Measurements from ENCODE around the gene GALNT14. TPM values are rescaled to one million over a fixed set of nuclear protein-coding genes. Genes with fewer than 3 reads are reported as not detected.

Gene GALNT14
- total and polyA plus RNA-seq, 5 experiments from 2014 or later, result 0.36 TPM; not detected in 4

- no peak overlapping the region for H3K27ac Mint-ChIP-seq
- H3K4me3 Mint-ChIP-seq, result no peak overlapping the region
- H3K27me3 Mint-ChIP-seq, result peaks cover 5 to 37% (median 13%) of the 10 kb centered on the region in 5 donors
- POLR2A ChIA-PET, result no interaction called here
- H3K4me1 Mint-ChIP-seq, result peaks cover 0 to 2% (median 0%) of the 10 kb centered on the region in 4 donors
- H3K36me3 Mint-ChIP-seq, result no peaks in the 10 kb centered on the region
- ATAC-seq, result no peak
- peaks cover 0 to 2% (median 0%) of the 10 kb centered on the region in 9 donors for H3K9me3 Mint-ChIP-seq
- no peak for DNase-seq
Observed at GRCh38 chr2:31101701-31102100, 36.5 kb downstream of the GALNT14 start.

- no peak overlapping the region for H3K27ac Mint-ChIP-seq
- H3K27me3 Mint-ChIP-seq, result peaks cover 1 to 12% (median 6%) of the 10 kb centered on the region in 5 donors
- POLR2A ChIA-PET, result no interaction called here
- H3K4me1 Mint-ChIP-seq, result peaks cover 0 to 2% (median 0%) of the 10 kb centered on the region in 4 donors
- no peak for ATAC-seq
- no peaks in the 10 kb centered on the region for H3K9me3 Mint-ChIP-seq
- H3K4me3 Mint-ChIP-seq, result no peak overlapping the region
- H3K36me3 Mint-ChIP-seq, result no peaks in the 10 kb centered on the region
- no peak for DNase-seq
Observed at GRCh38 chr2:31097962-31098613, 40.2 kb downstream of the GALNT14 start.

GRCh38 chr2:31090188-31090587 is 48.1 kb downstream of the GALNT14 start:
- H3K4me1 Mint-ChIP-seq, result no peaks in the 10 kb centered on the region
- no peaks in the 10 kb centered on the region for H3K9me3 Mint-ChIP-seq
- no peak for ATAC-seq
- peaks cover 1 to 19% (median 7%) of the 10 kb centered on the region in 5 donors for H3K27me3 Mint-ChIP-seq
- POLR2A ChIA-PET, result no interaction called here
- H3K27ac Mint-ChIP-seq, result no peak overlapping the region
- DNase-seq, result no peak
- H3K36me3 Mint-ChIP-seq, result no peaks in the 10 kb centered on the region
- H3K4me3 Mint-ChIP-seq, result no peak overlapping the region

- POLR2A ChIA-PET, result no interaction called here
- Mint-ChIP-seq H3K4me1 (no peaks in the 10 kb centered on the region), H3K9me3 (no peaks in the 10 kb centered on the region), H3K27me3 (peaks cover 1 to 17% (median 7%) of the 10 kb centered on the region in 5 donors), H3K36me3 (no peaks in the 10 kb centered on the region), H3K27ac (no peak overlapping the region), H3K4me3 (no peak overlapping the region)
- DNase-seq, result no peak
- ATAC-seq, result no peak
Observed at GRCh38 chr2:31089645-31090044, 48.6 kb downstream of the GALNT14 start.

GRCh38 chr2:31088504-31089195 is 49.6 kb downstream of the GALNT14 start:
- POLR2A ChIA-PET, result no interaction called here
- H3K4me3 Mint-ChIP-seq, result no peak overlapping the region
- H3K27me3 Mint-ChIP-seq, result peaks cover 0 to 10% (median 2%) of the 10 kb centered on the region in 5 donors
- no peaks in the 10 kb centered on the region for H3K9me3 Mint-ChIP-seq
- no peaks in the 10 kb centered on the region for H3K4me1 Mint-ChIP-seq
- no peaks in the 10 kb centered on the region for H3K36me3 Mint-ChIP-seq
- DNase-seq, result no peak
- no peak overlapping the region for H3K27ac Mint-ChIP-seq
- no peak for ATAC-seq

- Mint-ChIP-seq H3K27ac (peak overlapping the region in 1 of 10 donors; percentile 45), H3K9me3 (no peaks in the 10 kb centered on the region), H3K27me3 (peaks cover 0 to 10% (median 4%) of the 10 kb centered on the region in 5 donors), H3K4me3 (no peak overlapping the region), H3K4me1 (no peaks in the 10 kb centered on the region), H3K36me3 (no peaks in the 10 kb centered on the region)
- ATAC-seq (no peak), DNase-seq (no peak)
- POLR2A ChIA-PET, result no interaction called here
Observed at GRCh38 chr2:31087491-31087890, 50.7 kb downstream of the GALNT14 start.

GRCh38 chr2:31086590-31086989 is 51.6 kb downstream of the GALNT14 start:
- POLR2A ChIA-PET, result no interaction called here
- H3K9me3 Mint-ChIP-seq, result no peaks in the 10 kb centered on the region
- H3K4me1 Mint-ChIP-seq, result no peaks in the 10 kb centered on the region
- ATAC-seq (no peak), DNase-seq (no peak)
- H3K4me3 Mint-ChIP-seq, result no peak overlapping the region
- H3K36me3 Mint-ChIP-seq, result no peaks in the 10 kb centered on the region
- no peak overlapping the region for H3K27ac Mint-ChIP-seq
- H3K27me3 Mint-ChIP-seq, result peaks cover 0 to 10% (median 4%) of the 10 kb centered on the region in 5 donors

GRCh38 chr2:31083234-31083993 is 54.8 kb downstream of the GALNT14 start:
- peaks cover 0 to 10% (median 4%) of the 10 kb centered on the region in 5 donors for H3K27me3 Mint-ChIP-seq
- H3K9me3 Mint-ChIP-seq, result no peaks in the 10 kb centered on the region
- H3K4me1 Mint-ChIP-seq, result no peaks in the 10 kb centered on the region
- ATAC-seq (no peak), DNase-seq (no peak)
- H3K27ac Mint-ChIP-seq, result no peak overlapping the region
- H3K36me3 Mint-ChIP-seq, result no peaks in the 10 kb centered on the region
- POLR2A ChIA-PET, result no interaction called here
- no peak overlapping the region for H3K4me3 Mint-ChIP-seq

- Mint-ChIP-seq H3K27ac (no peak overlapping the region), H3K4me3 (no peak overlapping the region), H3K36me3 (no peaks in the 10 kb centered on the region), H3K9me3 (no peaks in the 10 kb centered on the region), H3K27me3 (peaks cover 0 to 11% (median 2%) of the 10 kb centered on the region in 5 donors), H3K4me1 (no peaks in the 10 kb centered on the region)
- DNase-seq, result no peak
- no peak for ATAC-seq
- POLR2A ChIA-PET, result no interaction called here
Observed at GRCh38 chr2:31082002-31082401, 56.2 kb downstream of the GALNT14 start.

GRCh38 chr2:31081492-31081891 is 56.7 kb downstream of the GALNT14 start:
- POLR2A ChIA-PET, result no interaction called here
- no peaks in the 10 kb centered on the region for H3K9me3 Mint-ChIP-seq
- H3K4me1 Mint-ChIP-seq, result no peaks in the 10 kb centered on the region
- H3K27ac Mint-ChIP-seq, result no peak overlapping the region
- ATAC-seq (no peak), DNase-seq (no peak)
- no peak overlapping the region for H3K4me3 Mint-ChIP-seq
- no peaks in the 10 kb centered on the region for H3K36me3 Mint-ChIP-seq
- peaks cover 0 to 7% (median 2%) of the 10 kb centered on the region in 5 donors for H3K27me3 Mint-ChIP-seq

- peaks cover 0 to 7% (median 2%) of the 10 kb centered on the region in 5 donors for H3K27me3 Mint-ChIP-seq
- DNase-seq (no peak), ATAC-seq (no peak)
- no peak overlapping the region for H3K27ac Mint-ChIP-seq
- no peaks in the 10 kb centered on the region for H3K4me1 Mint-ChIP-seq
- no peak overlapping the region for H3K4me3 Mint-ChIP-seq
- H3K36me3 Mint-ChIP-seq, result no peaks in the 10 kb centered on the region
- POLR2A ChIA-PET, result no interaction called here
- no peaks in the 10 kb centered on the region for H3K9me3 Mint-ChIP-seq
Observed at GRCh38 chr2:31080361-31080760, 57.9 kb downstream of the GALNT14 start.

- H3K4me3 Mint-ChIP-seq, result no peak overlapping the region
- no peaks in the 10 kb centered on the region for H3K4me1 Mint-ChIP-seq
- DNase-seq (no peak), ATAC-seq (no peak)
- no peaks in the 10 kb centered on the region for H3K9me3 Mint-ChIP-seq
- H3K27ac Mint-ChIP-seq, result no peak overlapping the region
- POLR2A ChIA-PET, result no interaction called here
- H3K27me3 Mint-ChIP-seq, result peaks cover 0 to 7% (median 2%) of the 10 kb centered on the region in 5 donors
- no peaks in the 10 kb centered on the region for H3K36me3 Mint-ChIP-seq
Observed at GRCh38 chr2:31079665-31080064, 58.6 kb downstream of the GALNT14 start.

- Mint-ChIP-seq H3K36me3 (no peaks in the 10 kb centered on the region), H3K27me3 (peaks cover 0 to 7% (median 2%) of the 10 kb centered on the region in 5 donors), H3K9me3 (no peaks in the 10 kb centered on the region), H3K27ac (no peak overlapping the region), H3K4me1 (no peaks in the 10 kb centered on the region), H3K4me3 (no peak overlapping the region)
- ATAC-seq (no peak), DNase-seq (no peak)
- POLR2A ChIA-PET, result interaction anchor here (0.5 kb wide), 1 partner anchor 111 kb away, joined by 3 read pairs; no protein-coding TSS in a partner anchor
Observed at GRCh38 chr2:31078579-31079105, 59.6 kb downstream of the GALNT14 start.
